Measurements from ENCODE around the gene TMEM184A.

TMEM184A gene

DNA sequence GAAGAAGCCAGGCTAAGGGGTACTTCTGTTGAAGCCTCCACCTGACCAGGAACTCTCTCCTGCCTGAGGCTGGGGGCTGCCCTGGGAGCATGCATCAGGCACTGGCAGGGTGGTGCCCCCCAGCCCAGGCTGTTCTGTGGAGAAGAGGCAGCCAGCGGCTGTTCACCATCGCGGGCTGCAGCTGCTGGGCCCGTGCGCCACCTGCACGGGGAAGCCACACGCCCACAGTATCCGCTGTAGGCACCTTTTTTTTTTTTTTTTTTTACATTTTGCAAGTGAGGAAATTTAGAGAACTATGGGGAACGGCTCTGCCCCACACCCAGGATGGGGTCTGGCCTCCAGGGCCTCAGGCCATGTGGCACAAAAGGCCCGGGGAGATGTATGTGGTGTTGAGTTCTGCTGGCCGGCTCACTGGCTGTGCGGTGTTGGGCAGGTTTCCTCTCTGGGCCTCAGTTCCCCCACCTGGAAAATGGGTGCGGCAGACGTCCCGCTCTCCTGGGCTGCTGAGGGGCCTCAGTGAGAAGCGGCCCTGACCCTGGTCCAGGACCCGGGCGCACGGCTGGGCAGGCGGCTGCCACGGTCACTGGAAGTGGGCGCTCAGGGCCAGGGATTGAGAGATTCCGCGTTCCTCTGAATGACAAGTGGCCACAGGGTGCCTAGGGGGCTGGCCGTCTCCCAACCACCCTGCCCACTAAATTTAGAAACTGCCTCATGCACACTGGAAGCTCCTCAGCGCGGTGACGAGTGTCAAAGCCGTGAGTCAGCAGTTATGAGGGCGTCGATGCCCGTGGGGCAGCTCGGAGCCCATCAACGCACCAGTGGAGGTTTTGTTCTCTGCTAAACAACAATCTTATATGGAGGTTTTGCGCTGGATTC, 43.0 kb downstream of the TMEM184A start:
- no peak overlapping the region for H3K4me3 ChIP-seq (ENCODE audit: low read length)
- peak; percentile 87 for DNase-seq (ENCODE audit: low read depth)
- TF ChIP-seq, protein P1, sequence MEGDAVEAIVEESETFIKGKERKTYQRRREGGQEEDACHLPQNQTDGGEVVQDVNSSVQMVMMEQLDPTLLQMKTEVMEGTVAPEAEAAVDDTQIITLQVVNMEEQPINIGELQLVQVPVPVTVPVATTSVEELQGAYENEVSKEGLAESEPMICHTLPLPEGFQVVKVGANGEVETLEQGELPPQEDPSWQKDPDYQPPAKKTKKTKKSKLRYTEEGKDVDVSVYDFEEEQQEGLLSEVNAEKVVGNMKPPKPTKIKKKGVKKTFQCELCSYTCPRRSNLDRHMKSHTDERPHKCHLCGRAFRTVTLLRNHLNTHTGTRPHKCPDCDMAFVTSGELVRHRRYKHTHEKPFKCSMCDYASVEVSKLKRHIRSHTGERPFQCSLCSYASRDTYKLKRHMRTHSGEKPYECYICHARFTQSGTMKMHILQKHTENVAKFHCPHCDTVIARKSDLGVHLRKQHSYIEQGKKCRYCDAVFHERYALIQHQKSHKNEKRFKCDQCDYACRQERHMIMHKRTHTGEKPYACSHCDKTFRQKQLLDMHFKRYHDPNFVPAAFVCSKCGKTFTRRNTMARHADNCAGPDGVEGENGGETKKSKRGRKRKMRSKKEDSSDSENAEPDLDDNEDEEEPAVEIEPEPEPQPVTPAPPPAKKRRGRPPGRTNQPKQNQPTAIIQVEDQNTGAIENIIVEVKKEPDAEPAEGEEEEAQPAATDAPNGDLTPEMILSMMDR (IDR thresholded peaks at IDR 0.05; ENCODE audit: insufficient read depth, low read depth, low read length, missing control alignments) = no peak

DNA sequence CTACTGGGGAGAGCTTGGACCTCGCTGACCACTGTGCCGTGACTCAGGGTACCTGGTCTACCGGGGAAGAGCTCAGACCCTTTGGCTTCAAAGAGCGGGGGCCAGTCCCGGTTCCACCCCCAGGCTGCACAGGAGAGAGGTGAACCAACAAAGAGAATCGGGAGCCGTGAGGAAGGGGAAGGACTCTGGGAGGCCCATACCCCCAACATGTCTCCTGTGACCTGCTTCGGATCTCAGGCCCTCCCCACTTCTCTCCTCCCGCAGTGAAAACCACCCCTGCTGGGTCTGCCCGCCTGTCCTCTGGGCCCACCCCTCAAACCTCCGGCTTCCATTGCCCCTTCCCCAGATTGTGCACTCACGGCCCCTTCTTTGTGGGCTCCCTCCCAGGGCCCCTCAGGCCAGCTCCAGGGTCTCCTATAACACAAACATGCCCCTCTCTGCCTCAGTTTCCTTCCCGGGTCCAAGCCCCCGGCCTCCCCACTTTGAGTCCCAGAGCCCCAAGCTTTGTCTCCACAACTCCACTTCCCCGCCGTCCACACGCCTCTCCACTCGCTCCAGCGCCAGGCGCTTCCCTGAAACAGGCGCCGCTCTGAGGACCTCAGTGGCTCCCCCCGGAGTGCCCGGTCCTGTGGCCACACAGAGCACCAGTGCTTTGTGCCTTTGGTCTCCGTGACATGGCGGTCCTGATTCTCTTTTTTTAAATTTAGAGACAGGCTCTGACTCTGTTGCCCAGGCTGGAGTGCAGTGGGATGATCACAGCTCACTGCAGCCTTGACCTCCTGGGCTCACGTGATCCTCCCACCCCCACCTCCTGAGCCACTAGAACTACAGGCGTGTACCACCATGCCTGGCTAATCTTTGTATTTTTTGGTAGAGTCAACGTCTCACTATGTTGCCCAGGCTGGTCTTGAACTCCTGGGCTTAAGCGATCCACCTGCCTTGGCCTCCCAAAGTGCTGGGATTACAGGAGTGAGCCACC, 44.3 kb downstream of the TMEM184A start:
- H3K4me3 ChIP-seq (ENCODE audit: low read length) = no peak overlapping the region
- TF ChIP-seq, protein P1 (IDR thresholded peaks at IDR 0.05; ENCODE audit: insufficient read depth, low read depth, low read length, missing control alignments) = no peak
- DNase-seq (ENCODE audit: low read depth) = no peak

DNA sequence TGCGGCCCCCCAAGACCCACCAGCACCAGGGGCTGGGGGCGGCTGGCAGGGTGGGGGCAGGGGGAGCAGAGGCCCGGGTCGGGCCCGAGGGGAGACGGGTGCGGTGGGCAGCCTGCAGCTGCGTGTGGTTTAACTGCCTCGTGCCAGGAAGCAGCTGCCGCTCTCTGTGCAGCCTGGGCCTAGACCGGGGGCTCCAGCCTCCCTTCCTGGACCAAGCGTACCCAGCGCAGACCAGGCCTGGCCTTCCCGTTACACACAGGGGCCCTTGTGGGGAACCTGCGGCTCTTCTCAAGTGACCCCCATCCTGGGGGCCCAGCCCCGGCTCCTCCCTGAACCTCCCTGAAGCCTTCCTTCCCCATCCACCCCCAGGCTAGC, 45.2 kb downstream of the TMEM184A start:
- no peak overlapping the region for H3K4me3 ChIP-seq (ENCODE audit: low read length)
- DNase-seq (ENCODE audit: low read depth) = no peak
- TF ChIP-seq, protein P1 (IDR thresholded peaks at IDR 0.05; ENCODE audit: insufficient read depth, low read depth, low read length, missing control alignments) = no peak

DNA sequence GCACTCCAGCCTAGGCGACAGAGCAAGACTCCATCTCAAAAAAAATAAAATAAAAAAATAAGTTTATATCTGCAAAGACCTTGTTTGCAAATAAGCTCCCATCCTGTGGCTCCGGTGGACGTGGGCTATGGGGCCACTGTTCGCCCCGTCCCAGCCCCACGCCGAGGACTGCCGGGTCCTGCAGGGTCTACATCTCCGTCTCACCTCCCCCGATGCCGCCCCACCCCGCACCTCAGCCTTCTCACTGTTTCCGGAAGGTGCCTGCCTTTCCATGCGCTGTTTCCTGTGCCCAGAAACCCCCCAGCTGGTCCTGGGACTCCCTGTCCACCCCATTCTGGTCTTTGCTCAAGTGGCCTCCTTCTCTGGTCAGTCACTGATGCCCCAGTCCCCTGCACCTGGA, 46.8 kb downstream of the TMEM184A start:
- no peak for DNase-seq (ENCODE audit: low read depth)
- no peak overlapping the region for H3K4me3 ChIP-seq (ENCODE audit: low read length)
- TF ChIP-seq, protein P1 (IDR thresholded peaks at IDR 0.05; ENCODE audit: insufficient read depth, low read depth, low read length, missing control alignments) = no peak

DNA sequence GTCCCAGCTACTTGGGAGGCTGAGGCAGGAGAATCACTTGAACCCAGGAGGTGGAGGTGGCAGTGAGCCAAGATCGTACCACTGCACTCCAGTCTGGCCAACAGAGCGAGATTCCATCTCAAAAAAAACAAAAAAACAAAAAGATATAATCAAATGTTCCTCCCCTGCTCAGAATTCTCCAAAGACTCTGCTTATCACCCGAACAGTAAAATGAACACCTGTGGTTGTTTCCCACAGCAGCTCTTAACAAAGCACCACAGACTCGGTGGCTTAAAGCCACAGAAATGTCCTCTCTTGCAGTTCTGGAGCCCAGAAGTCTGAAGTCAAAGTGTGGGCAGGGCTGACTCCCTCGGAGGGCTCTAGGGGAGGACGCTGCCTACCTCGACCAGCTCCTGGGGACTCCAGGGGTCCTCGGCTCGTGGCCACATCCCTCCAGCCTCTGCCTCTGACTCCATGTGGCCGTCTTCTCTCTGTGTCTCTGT, 47.7 kb downstream of the TMEM184A start:
- no peak overlapping the region for H3K4me3 ChIP-seq (ENCODE audit: low read length)
- TF ChIP-seq, protein P1 (IDR thresholded peaks at IDR 0.05; ENCODE audit: insufficient read depth, low read depth, low read length, missing control alignments) = no peak
- DNase-seq (ENCODE audit: low read depth) = no peak

DNA sequence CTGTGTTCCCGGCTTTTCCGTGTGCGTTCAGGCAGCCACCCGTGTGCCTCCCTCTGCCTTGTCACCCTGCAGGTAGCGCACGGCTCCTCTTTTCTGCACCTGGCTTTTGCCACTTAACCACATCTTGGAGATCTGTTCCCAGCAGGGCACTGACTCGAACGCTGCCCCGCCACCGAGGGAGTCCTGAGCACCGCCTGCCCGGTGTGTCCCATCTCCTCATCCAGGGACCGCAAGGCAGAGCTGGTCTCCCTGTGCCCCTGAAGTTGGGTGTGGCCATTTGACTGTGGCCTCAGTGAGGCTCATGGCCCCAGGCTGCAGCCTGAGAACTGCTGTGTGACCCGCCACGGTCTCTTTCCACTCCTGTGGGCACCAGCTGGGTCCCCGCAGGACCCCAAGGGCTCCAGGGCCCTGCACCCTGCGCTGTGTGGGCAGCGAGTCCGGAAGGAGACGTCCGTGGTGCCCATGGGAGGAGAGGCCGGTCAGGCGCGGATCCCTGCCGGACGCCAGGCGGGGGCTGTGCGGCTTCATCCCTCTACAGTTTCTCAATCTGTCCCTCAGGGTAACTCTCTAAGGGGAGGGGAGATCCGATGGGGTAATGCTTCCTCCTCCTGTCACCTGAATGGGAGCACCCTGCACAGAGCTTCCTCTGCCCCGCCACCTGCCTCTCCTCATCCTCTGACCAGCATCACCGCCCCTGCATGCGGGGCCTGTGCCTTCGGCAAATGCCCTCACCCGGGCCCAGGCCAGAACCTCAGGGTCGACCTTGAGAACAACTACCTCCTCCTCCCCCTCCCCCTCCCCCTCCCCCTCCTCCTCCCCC, 50.1 kb downstream of the TMEM184A start:
- DNase-seq (ENCODE audit: low read depth) = no peak
- no peak overlapping the region for H3K4me3 ChIP-seq (ENCODE audit: low read length)
- TF ChIP-seq, protein P1 (IDR thresholded peaks at IDR 0.05; ENCODE audit: insufficient read depth, low read depth, low read length, missing control alignments) = no peak
